ENCODE data around the gene KDM3B.

The KDM3B gene, protein sequence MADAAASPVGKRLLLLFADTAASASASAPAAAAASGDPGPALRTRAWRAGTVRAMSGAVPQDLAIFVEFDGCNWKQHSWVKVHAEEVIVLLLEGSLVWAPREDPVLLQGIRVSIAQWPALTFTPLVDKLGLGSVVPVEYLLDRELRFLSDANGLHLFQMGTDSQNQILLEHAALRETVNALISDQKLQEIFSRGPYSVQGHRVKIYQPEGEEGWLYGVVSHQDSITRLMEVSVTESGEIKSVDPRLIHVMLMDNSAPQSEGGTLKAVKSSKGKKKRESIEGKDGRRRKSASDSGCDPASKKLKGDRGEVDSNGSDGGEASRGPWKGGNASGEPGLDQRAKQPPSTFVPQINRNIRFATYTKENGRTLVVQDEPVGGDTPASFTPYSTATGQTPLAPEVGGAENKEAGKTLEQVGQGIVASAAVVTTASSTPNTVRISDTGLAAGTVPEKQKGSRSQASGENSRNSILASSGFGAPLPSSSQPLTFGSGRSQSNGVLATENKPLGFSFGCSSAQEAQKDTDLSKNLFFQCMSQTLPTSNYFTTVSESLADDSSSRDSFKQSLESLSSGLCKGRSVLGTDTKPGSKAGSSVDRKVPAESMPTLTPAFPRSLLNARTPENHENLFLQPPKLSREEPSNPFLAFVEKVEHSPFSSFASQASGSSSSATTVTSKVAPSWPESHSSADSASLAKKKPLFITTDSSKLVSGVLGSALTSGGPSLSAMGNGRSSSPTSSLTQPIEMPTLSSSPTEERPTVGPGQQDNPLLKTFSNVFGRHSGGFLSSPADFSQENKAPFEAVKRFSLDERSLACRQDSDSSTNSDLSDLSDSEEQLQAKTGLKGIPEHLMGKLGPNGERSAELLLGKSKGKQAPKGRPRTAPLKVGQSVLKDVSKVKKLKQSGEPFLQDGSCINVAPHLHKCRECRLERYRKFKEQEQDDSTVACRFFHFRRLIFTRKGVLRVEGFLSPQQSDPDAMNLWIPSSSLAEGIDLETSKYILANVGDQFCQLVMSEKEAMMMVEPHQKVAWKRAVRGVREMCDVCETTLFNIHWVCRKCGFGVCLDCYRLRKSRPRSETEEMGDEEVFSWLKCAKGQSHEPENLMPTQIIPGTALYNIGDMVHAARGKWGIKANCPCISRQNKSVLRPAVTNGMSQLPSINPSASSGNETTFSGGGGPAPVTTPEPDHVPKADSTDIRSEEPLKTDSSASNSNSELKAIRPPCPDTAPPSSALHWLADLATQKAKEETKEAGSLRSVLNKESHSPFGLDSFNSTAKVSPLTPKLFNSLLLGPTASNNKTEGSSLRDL (N-terminal part only)

DNA sequence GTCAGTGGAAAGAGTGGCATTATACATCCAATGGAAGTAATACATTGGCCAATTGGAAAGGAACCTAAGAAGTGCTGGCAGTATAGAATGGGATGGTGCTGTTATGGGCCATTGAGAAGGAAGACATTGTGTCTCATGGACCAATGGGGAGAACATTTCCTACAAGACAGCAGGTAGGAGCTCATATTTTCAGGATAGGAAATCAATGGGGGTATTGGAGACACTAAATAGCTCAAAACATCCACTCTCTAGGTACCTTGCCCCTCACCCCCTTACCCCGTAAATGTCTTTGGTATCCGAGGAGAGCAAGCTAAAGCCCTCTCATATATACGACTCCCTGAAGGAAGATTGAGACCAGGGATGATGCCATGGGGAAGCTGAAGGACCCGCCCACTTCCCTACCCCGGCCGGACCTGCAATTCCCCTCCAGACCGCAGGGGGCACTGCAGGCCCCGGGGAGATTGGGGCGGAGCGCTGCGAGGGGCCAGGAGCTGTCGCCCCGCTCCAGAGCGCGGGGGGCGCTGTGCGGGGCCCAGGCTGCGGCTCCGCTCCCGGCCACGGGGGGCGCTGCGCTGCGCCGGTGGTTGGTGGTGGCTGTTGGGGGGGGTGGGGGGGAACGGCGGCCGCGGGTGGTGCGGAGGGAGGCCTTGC lies at the start of gene KDM3B:
Gene KDM3B (plus strand): TSS at position 615 of the 651 bp plus-strand sequence. CDS start 111 bp downstream, outside the sequence.
- TF ChIP-seq CEBPB (IDR thresholded peaks at IDR 0.05), result no peak
- TF ChIP-seq TAF1 (IDR thresholded peaks at IDR 0.05; ENCODE audit: low read depth), result no peak
- TF ChIP-seq CREB1 (IDR thresholded peaks at IDR 0.05; ENCODE audit: low read depth), result no peak
- TF ChIP-seq EGR1 (IDR thresholded peaks at IDR 0.05), result no peak
- TF ChIP-seq TCF12 (IDR thresholded peaks at IDR 0.05; ENCODE audit: low read depth), result peak; percentile 44
- no peak for TF ChIP-seq NFIC (IDR thresholded peaks at IDR 0.05)
- no peak; the same call in 1 of the 2 replicates for TF ChIP-seq EP300 (IDR thresholded peaks at IDR 0.05; ENCODE audit: borderline replicate concordance)
- TF ChIP-seq, protein P1, sequence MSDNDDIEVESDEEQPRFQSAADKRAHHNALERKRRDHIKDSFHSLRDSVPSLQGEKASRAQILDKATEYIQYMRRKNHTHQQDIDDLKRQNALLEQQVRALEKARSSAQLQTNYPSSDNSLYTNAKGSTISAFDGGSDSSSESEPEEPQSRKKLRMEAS (IDR thresholded peaks at IDR 0.05), result peak; percentile 57; the same call in 1 of the 2 replicates
- TF ChIP-seq, protein P2, sequence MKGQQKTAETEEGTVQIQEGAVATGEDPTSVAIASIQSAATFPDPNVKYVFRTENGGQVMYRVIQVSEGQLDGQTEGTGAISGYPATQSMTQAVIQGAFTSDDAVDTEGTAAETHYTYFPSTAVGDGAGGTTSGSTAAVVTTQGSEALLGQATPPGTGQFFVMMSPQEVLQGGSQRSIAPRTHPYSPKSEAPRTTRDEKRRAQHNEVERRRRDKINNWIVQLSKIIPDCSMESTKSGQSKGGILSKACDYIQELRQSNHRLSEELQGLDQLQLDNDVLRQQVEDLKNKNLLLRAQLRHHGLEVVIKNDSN (IDR thresholded peaks at IDR 0.05), result no peak; the same call in 1 of the 2 replicates
- TF ChIP-seq FOXM1 (IDR thresholded peaks at IDR 0.05; ENCODE audit: borderline replicate concordance, low read depth), result no peak
- TF ChIP-seq TEAD4 (IDR thresholded peaks at IDR 0.05), result no peak
- TF ChIP-seq, protein P3, sequence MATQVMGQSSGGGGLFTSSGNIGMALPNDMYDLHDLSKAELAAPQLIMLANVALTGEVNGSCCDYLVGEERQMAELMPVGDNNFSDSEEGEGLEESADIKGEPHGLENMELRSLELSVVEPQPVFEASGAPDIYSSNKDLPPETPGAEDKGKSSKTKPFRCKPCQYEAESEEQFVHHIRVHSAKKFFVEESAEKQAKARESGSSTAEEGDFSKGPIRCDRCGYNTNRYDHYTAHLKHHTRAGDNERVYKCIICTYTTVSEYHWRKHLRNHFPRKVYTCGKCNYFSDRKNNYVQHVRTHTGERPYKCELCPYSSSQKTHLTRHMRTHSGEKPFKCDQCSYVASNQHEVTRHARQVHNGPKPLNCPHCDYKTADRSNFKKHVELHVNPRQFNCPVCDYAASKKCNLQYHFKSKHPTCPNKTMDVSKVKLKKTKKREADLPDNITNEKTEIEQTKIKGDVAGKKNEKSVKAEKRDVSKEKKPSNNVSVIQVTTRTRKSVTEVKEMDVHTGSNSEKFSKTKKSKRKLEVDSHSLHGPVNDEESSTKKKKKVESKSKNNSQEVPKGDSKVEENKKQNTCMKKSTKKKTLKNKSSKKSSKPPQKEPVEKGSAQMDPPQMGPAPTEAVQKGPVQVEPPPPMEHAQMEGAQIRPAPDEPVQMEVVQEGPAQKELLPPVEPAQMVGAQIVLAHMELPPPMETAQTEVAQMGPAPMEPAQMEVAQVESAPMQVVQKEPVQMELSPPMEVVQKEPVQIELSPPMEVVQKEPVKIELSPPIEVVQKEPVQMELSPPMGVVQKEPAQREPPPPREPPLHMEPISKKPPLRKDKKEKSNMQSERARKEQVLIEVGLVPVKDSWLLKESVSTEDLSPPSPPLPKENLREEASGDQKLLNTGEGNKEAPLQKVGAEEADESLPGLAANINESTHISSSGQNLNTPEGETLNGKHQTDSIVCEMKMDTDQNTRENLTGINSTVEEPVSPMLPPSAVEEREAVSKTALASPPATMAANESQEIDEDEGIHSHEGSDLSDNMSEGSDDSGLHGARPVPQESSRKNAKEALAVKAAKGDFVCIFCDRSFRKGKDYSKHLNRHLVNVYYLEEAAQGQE (IDR thresholded peaks at IDR 0.05; ENCODE audit: low read depth), result no peak
- peak; percentile 60; the same call in 1 of the 2 replicates for TF ChIP-seq YY1 (IDR thresholded peaks at IDR 0.05; ENCODE audit: low read depth)
- TF ChIP-seq RAD21 (IDR thresholded peaks at IDR 0.05; ENCODE audit: low read depth), result peak; percentile 31; the same call in 1 of the 2 replicates
- TF ChIP-seq ZBTB7A (IDR thresholded peaks at IDR 0.05; ENCODE audit: low read depth), result no peak

DNA sequence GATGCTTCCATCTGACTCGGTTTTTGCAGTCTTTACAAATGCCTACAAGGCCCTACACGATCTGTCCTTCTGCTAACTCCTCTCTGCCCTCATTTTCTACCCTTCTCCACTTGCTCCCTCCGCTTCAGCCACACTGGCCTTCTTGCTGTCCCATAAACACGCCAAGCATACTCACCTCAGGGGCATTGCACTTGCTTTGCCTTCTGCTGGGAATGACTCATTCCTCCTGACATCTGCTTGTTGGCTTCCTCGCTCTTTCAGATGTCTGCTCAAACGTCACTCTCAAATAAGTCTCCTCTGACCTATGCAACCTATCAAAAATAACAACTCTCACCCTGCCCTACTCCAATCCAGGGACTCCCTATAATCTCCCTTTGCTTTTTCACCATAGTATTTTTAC lies 49.1 kb upstream of the KDM3B start:
- no peak for TF ChIP-seq YY1 (IDR thresholded peaks at IDR 0.05; ENCODE audit: low read depth)
- TF ChIP-seq, protein P3 (IDR thresholded peaks at IDR 0.05; ENCODE audit: low read depth), result no peak
- TF ChIP-seq NFIC (IDR thresholded peaks at IDR 0.05), result no peak
- TF ChIP-seq ZBTB7A (IDR thresholded peaks at IDR 0.05; ENCODE audit: low read depth), result no peak
- TF ChIP-seq, protein P2 (IDR thresholded peaks at IDR 0.05), result no peak
- TF ChIP-seq, protein P1 (IDR thresholded peaks at IDR 0.05), result no peak
- no peak for TF ChIP-seq RAD21 (IDR thresholded peaks at IDR 0.05; ENCODE audit: low read depth)
- no peak for TF ChIP-seq FOXM1 (IDR thresholded peaks at IDR 0.05; ENCODE audit: borderline replicate concordance, low read depth)
- no peak for TF ChIP-seq TEAD4 (IDR thresholded peaks at IDR 0.05)
- no peak for TF ChIP-seq TCF12 (IDR thresholded peaks at IDR 0.05; ENCODE audit: low read depth)
- no peak for TF ChIP-seq CEBPB (IDR thresholded peaks at IDR 0.05)
- no peak for TF ChIP-seq TAF1 (IDR thresholded peaks at IDR 0.05; ENCODE audit: low read depth)
- no peak for TF ChIP-seq EGR1 (IDR thresholded peaks at IDR 0.05)
- no peak for TF ChIP-seq EP300 (IDR thresholded peaks at IDR 0.05; ENCODE audit: borderline replicate concordance)
- TF ChIP-seq CREB1 (IDR thresholded peaks at IDR 0.05; ENCODE audit: low read depth), result no peak

DNA sequence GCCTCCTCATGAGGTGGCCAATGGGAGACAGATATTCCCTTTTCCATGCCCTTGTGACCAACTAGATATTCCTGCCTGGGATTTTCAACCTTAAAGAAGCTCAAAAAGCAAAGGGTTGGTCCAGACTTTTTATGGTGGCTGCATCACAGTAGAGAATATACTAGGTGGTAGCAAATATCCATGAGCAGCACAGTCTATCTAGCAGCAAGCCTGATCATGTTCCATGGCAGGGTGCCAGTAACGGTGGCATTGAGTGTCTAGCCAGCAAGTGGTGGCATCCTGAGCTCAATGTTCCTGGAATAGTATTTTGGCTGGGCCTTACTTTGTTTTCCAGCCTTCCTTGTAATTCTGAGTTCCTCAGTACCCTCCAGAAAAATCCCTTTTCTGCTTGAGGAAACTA lies 46.7 kb upstream of the KDM3B start:
- TF ChIP-seq EP300 (IDR thresholded peaks at IDR 0.05; ENCODE audit: borderline replicate concordance) (no peak), NFIC (IDR thresholded peaks at IDR 0.05) (peak; percentile 42), TEAD4 (IDR thresholded peaks at IDR 0.05) (no peak)
- TF ChIP-seq, protein P2 (IDR thresholded peaks at IDR 0.05), result no peak

Data from Ishikawa (cell line).